ENCODE results near the gene RBBP5. TPM values are rescaled to one million over a fixed set of nuclear protein-coding genes. Genes with fewer than 3 reads are reported as not detected.

The RBBP5 gene
- total and polyA plus RNA-seq, 10 donors, result 4.2 to 23.4 (median 17.7) TPM

- Histone ChIP-seq H3K9me3 (no peaks in the 10 kb centered on the region), H3K36me3 (no peaks in the 10 kb centered on the region), H3K27me3 (replicated peaks in 1 of 7) (no peaks in the 10 kb centered on the region), H3K4me1 (peaks cover 0 to 9% (median 6%) of the 10 kb centered on the region in 6 donors), H3K4me3 (no peak overlapping the region), H3K27ac (no peak overlapping the region)
- TF ChIP-seq POLR2A (IDR thresholded peaks at IDR 0.05) (no peak), POLR2AphosphoS5 (IDR thresholded peaks at IDR 0.05) (no peak)
- TF ChIP-seq, protein P1, sequence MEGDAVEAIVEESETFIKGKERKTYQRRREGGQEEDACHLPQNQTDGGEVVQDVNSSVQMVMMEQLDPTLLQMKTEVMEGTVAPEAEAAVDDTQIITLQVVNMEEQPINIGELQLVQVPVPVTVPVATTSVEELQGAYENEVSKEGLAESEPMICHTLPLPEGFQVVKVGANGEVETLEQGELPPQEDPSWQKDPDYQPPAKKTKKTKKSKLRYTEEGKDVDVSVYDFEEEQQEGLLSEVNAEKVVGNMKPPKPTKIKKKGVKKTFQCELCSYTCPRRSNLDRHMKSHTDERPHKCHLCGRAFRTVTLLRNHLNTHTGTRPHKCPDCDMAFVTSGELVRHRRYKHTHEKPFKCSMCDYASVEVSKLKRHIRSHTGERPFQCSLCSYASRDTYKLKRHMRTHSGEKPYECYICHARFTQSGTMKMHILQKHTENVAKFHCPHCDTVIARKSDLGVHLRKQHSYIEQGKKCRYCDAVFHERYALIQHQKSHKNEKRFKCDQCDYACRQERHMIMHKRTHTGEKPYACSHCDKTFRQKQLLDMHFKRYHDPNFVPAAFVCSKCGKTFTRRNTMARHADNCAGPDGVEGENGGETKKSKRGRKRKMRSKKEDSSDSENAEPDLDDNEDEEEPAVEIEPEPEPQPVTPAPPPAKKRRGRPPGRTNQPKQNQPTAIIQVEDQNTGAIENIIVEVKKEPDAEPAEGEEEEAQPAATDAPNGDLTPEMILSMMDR (IDR thresholded peaks at IDR 0.05 in 8 of 11, conservative IDR thresholded peaks at IDR 0.05 in 3 of 11), result no peak
- 78 to 97% (median 95%) methylated on average over 10 of the region's 10 CpGs for WGBS, 5 donors
- intact Hi-C loops (cut with DNase I; ENCODE audit: low total_unique reads), result loop anchor here (5.0 kb wide), 1 partner anchor 73 kb away; no protein-coding TSS in a partner anchor
- DNase-seq, result peak; percentile 59
These were observed 61.0 kb downstream of the RBBP5 start for GRCh38 chr1:205060746-205061145.

DNA sequence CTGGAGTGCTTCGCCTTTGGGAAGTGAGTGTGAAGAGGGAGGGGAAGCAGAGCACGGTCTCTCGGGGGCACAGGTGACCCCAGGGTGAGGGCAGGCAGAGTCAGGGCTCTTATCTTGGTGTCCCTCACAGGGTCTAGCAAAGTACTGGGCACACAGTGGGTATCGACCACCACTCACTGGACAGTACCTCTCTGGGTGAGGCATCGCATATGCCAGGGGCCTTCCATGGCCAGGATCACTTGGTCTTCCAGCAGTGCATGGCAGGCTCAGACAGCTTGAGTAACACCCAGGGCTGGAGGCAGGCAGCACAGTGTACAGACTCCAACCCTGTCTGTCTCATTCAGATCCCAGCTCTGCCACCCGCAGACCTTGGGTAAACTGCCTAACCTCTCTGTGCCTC, 62.1 kb downstream of the RBBP5 start:
- Histone ChIP-seq H3K4me3 (no peak overlapping the region), H3K4me1 (peaks cover 0 to 9% (median 6%) of the 10 kb centered on the region in 6 donors), H3K27ac (no peak overlapping the region), H3K36me3 (no peaks in the 10 kb centered on the region), H3K9me3 (no peaks in the 10 kb centered on the region), H3K27me3 (replicated peaks in 1 of 7) (peaks cover 0 to under 1% (median 0%) of the 10 kb centered on the region in 7 donors)
- TF ChIP-seq POLR2A (IDR thresholded peaks at IDR 0.05) (no peak), POLR2AphosphoS5 (IDR thresholded peaks at IDR 0.05) (no peak)
- TF ChIP-seq, protein P1 (IDR thresholded peaks at IDR 0.05 in 8 of 11, conservative IDR thresholded peaks at IDR 0.05 in 3 of 11), result no peak
- intact Hi-C loops (cut with DNase I; ENCODE audit: low total_unique reads), result loop anchor here (5.0 kb wide), 1 partner anchor 72 kb away; no protein-coding TSS in a partner anchor
- WGBS, 5 donors, result 81 to 100% (median 95%) methylated on average over 6 of the region's 6 CpGs
- DNase-seq, result peak; percentile 43

GRCh38 chr1:205058853-205059252, 62.9 kb downstream of the RBBP5 start:
- peaks cover 0 to 9% (median 6%) of the 10 kb centered on the region in 6 donors for H3K4me1 ChIP-seq
- peak; percentile 42 for DNase-seq
- no peaks in the 10 kb centered on the region for H3K9me3 ChIP-seq
- TF ChIP-seq, protein P1 (IDR thresholded peaks at IDR 0.05 in 8 of 11, conservative IDR thresholded peaks at IDR 0.05 in 3 of 11), result no peak
- TF ChIP-seq POLR2AphosphoS5 (IDR thresholded peaks at IDR 0.05), result no peak
- no peak for TF ChIP-seq POLR2A (IDR thresholded peaks at IDR 0.05)
- 93 to 96% (median 93%) methylated on average over 12 of the region's 12 CpGs for WGBS, 5 donors
- H3K36me3 ChIP-seq, result no peaks in the 10 kb centered on the region
- H3K4me3 ChIP-seq, result no peak overlapping the region
- intact Hi-C loops (cut with DNase I; ENCODE audit: low total_unique reads), result no loop called here
- peaks cover 0 to 9% (median 0%) of the 10 kb centered on the region in 7 donors for H3K27me3 ChIP-seq (replicated peaks in 1 of 7)
- H3K27ac ChIP-seq, result no peak overlapping the region

DNA sequence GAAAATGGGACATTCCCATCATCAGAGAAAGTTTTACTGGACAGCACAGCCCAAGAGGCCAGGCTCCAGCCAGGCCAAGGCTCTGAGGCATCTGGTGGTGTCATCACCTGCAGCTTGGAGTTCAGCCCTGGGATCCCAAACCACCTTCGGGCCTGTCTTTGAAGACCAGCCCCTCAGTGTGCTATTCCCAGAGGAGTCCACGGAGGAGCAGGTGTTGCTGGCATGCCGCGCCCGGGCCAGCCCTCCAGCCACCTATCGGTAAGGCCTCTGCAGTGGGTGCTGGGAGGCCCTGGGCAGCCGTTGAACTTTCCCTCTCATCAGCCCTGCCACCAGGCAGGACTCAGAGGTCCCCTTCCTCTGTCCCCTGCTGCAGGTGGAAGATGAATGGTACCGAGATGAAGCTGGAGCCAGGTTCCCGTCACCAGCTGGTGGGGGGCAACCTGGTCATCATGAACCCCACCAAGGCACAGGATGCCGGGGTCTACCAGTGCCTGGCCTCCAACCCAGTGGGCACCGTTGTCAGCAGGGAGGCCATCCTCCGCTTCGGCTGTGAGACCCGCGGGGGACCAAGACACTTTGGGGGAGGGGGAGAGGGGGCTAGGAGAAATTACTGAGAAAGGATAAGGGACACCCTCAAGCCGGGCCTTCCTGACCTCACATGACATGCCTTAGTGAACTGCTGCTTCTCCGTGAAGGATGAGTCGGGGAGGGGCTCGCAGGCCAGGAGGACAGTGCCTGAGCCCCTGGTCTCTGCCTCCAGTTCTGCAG, 63.8 kb downstream of the RBBP5 start:
- no peak overlapping the region for H3K4me3 ChIP-seq
- 87 to 95% (median 91%) methylated on average over 11 to 19 of the region's 19 CpGs for WGBS, 5 donors
- DNase-seq, result peak; percentile 67
- no peaks in the 10 kb centered on the region for H3K36me3 ChIP-seq
- intact Hi-C loops (cut with DNase I; ENCODE audit: low total_unique reads), result no loop called here
- TF ChIP-seq, protein P1 (IDR thresholded peaks at IDR 0.05 in 8 of 11, conservative IDR thresholded peaks at IDR 0.05 in 3 of 11), result no peak
- TF ChIP-seq POLR2AphosphoS5 (IDR thresholded peaks at IDR 0.05) (no peak), POLR2A (IDR thresholded peaks at IDR 0.05) (no peak)
- peaks cover 0 to 12% (median 0%) of the 10 kb centered on the region in 7 donors for H3K27me3 ChIP-seq (replicated peaks in 1 of 7)
- no peaks in the 10 kb centered on the region for H3K9me3 ChIP-seq
- no peak overlapping the region for H3K27ac ChIP-seq
- peaks cover 0 to 9% (median 6%) of the 10 kb centered on the region in 6 donors for H3K4me1 ChIP-seq

Data from spleen (tissue), 11 donors.